Upper lobe of left lung (tissue), 6 donors: ENCODE measurements around the gene MEIS1. TPM values are rescaled to one million over a fixed set of nuclear protein-coding genes. Genes with fewer than 3 reads are reported as not detected.

Source experiments
- ATAC-seq, 2 donors: fragments of 200-7000 bp; cut with Tn5 transposase; one replicate each; pipeline ENCODE4 v1.9.1; 2022; ENCODE audit warnings: mild to moderate bottlenecking in 2 of 2, moderate library complexity in 2 of 2; ENCODE audit not compliant: low FRiP score in 2 of 2
- DNase-seq, 2 donors: peaks; one replicate each; pipeline ENCODE4 v3.0.0-alpha.2; 2019 to 2020
- H3K27ac ChIP-seq, 4 donors: fragments of 200-600 bp; sonication (generic); one replicate each; pipeline ENCODE4 v1.5.1; 2016 to 2019
- H3K27me3 ChIP-seq, 4 donors: fragments of 200-600 bp; sonication (generic); one replicate each; pipeline ENCODE4 v1.5.1; 2017 to 2019
- H3K36me3 ChIP-seq, 4 donors: fragments of 200-600 bp; sonication (generic); one replicate each; pipeline ENCODE4 v1.5.1; 2016 to 2019
- H3K4me1 ChIP-seq, 4 donors: fragments of 200-600 bp; sonication (generic); one replicate each; pipeline ENCODE4 v1.5.1; 2018 to 2019
- H3K4me3 ChIP-seq, 4 donors: fragments of 200-600 bp; sonication (generic); one replicate each; pipeline ENCODE4 v1.5.1; 2017 to 2019; ENCODE audit warnings: mild to moderate bottlenecking in 2 of 4, moderate library complexity in 1 of 4
- H3K9me3 ChIP-seq, 4 donors: fragments of 200-600 bp; sonication (generic); one replicate each; pipeline ENCODE4 v1.5.1; 2018 to 2019
- EP300 ChIP-seq, 4 donors: sonication (generic); formaldehyde crosslinking; IDR thresholded peaks; one replicate each; pipeline ENCODE4 v1.5.1; 2017; ENCODE audit warnings: antibody characterized with exemption in 4 of 4, control low read depth in 2 of 4
- POLR2A ChIP-seq, 4 donors: fragments of 450-650 bp; IDR thresholded peaks; one replicate each; pipeline ENCODE4 v1.5.1; 2016 to 2017; ENCODE audit warnings: antibody characterized with exemption in 4 of 4, mild to moderate bottlenecking in 2 of 4
- POLR2AphosphoS5 ChIP-seq, 2 donors: sonication (generic); formaldehyde crosslinking; IDR thresholded peaks; one replicate each; pipeline ENCODE4 v1.5.1; 2017; ENCODE audit warnings: antibody characterized with exemption in 2 of 2
- WGBS, 2 donors: methylation state at CpG; one replicate each; pipeline ENCODE4 v1.1.5; 2017 to 2018; 5-methylcytosine and 5-hydroxymethylcytosine counted together
- total RNA-seq, 6 donors: library from RNA; depleted of rRNA in 4 of 6; stranded (reverse); fragments of >200 nt in 4 of 6; gene quantifications; one replicate each; pipeline versions ENCODE4 v1.1.0 to v1.2.1, GENCODE V29; 2016 to 2021
- TF ChIP-seq, protein P1 (sequence below), 6 experiments: fragments of 450-650 bp in 4 of 6; fragments of 200-600 bp in 2 of 6; sonication (generic) in 2 of 6; IDR thresholded peaks; one replicate each; pipeline ENCODE4 v1.5.1; 2016 to 2019; ENCODE audit warnings: antibody characterized with exemption in 6 of 6
- donor health status: DM: no; HTN: no; CAD: no; lungs with moderate emphysema.
- donor health status: DM: no; HTN: yes; CAD: no; lungs with severe emphysema.

MEIS1 gene
- total RNA-seq, 6 donors from 2014 or later: 23.1 to 43.9 (median 30.0) TPM

DNA sequence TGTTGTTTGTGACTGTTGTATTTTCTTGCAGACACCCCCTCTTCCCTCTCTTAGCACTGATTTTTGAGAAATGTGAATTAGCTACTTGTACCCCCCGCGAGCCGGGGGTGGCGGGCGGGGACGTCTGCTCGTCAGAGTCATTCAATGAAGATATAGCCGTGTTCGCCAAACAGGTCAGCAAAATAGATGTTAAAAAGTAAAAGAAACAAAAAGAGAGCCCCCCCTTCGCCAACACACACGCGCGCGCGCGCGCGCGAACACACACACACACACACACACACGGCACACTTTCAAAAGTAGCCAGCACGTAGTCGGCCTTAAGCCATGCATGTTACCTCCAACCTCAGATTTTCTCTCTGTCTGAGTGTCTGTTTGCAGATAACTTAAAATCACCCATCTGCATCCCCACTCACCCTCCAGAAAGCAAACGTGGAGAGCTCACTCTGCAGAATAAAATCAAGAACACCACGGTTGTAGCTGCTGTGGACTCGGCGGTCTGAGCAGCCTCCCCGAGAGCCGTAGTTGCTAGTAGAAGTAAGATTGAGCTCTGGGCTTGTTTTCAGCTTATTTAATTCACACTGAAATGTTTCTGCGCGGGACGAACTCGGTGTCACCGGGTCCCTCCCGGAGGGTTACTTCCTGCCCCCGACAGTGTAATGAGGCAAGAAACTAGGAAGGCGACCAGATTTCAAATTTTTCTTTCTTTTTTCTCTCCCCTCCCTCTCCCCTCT, 5.1 kb downstream of the MEIS1 start:
- no peak for TF ChIP-seq EP300 (IDR thresholded peaks at IDR 0.05)
- TF ChIP-seq, protein P1, sequence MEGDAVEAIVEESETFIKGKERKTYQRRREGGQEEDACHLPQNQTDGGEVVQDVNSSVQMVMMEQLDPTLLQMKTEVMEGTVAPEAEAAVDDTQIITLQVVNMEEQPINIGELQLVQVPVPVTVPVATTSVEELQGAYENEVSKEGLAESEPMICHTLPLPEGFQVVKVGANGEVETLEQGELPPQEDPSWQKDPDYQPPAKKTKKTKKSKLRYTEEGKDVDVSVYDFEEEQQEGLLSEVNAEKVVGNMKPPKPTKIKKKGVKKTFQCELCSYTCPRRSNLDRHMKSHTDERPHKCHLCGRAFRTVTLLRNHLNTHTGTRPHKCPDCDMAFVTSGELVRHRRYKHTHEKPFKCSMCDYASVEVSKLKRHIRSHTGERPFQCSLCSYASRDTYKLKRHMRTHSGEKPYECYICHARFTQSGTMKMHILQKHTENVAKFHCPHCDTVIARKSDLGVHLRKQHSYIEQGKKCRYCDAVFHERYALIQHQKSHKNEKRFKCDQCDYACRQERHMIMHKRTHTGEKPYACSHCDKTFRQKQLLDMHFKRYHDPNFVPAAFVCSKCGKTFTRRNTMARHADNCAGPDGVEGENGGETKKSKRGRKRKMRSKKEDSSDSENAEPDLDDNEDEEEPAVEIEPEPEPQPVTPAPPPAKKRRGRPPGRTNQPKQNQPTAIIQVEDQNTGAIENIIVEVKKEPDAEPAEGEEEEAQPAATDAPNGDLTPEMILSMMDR (IDR thresholded peaks at IDR 0.05): no peak
- no peak for TF ChIP-seq POLR2AphosphoS5 (IDR thresholded peaks at IDR 0.05)
- TF ChIP-seq POLR2A (IDR thresholded peaks at IDR 0.05): no peak
- WGBS, 2 donors: 9 to 20% methylated on average over 32 to 36 of the region's 36 CpGs
- Histone ChIP-seq H3K9me3 (no peaks in the 10 kb centered on the region), H3K4me3 (peak overlapping the region; percentile 44 to 61 (median 59)), H3K27ac (peak overlapping the region; percentile 74 to 97 (median 94)), H3K36me3 (peaks cover 0 to 29% (median 5%) of the 10 kb centered on the region in 4 donors), H3K27me3 (peaks cover 0 to 8% (median 0%) of the 10 kb centered on the region in 4 donors), H3K4me1 (peaks cover 0 to 9% (median 2%) of the 10 kb centered on the region in 4 donors)
- ATAC-seq: no peak
- peak in 1 of 2 donors; percentile 66 for DNase-seq

DNA sequence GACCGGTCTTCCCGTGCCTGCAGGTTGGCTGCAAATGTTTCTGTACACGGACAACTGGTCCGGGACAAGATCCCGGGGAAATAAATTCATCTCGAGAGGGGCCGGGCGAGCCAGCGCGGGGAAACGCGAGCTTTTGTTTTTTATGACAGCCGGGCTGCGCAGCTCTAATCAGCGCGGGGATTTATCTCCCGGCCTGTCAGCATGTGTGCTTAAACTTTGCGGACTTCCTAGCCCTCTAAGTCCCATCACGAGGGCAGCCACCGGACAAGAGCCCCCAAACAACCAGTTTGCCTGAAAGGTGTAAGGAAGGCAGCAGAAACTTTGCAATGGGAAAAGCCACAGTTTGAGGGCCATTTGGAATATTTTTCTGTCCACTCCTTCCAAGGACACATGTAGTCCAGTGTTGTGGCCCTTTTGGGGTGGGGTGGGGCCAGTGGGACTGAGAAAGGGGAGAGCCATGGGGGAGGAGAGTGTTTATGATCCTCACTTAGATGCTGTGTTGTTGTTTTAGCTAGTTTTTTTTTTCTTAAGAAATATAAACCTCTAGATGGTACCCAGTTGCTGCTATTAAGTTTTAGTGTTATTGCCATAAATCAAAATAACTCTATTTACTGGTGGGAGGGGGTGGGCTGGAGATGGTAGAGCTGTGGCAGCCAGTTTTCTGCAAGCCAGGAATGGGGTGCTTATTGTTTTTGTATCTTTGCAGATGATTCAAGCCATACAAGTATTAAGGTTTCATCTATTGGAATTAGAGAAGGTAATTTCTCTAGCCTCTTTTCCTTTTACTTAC, 6.0 kb downstream of the MEIS1 start:
- H3K36me3 ChIP-seq: peaks cover 0 to 29% (median 5%) of the 10 kb centered on the region in 4 donors
- 4 to 10% methylated on average over 19 to 20 of the region's 20 CpGs for WGBS, 2 donors
- TF ChIP-seq EP300 (IDR thresholded peaks at IDR 0.05) (no peak), POLR2AphosphoS5 (IDR thresholded peaks at IDR 0.05) (no peak), POLR2A (IDR thresholded peaks at IDR 0.05) (no peak)
- TF ChIP-seq, protein P1 (IDR thresholded peaks at IDR 0.05): no peak
- H3K9me3 ChIP-seq: no peaks in the 10 kb centered on the region
- H3K27ac ChIP-seq: peak overlapping the region; percentile 74 to 97 (median 94)
- peak overlapping the region; percentile 44 to 61 (median 59) for H3K4me3 ChIP-seq
- no peak for ATAC-seq
- H3K27me3 ChIP-seq: peaks cover 0 to 8% (median 2%) of the 10 kb centered on the region in 4 donors
- peak in 1 of 2 donors; percentile 46 for DNase-seq
- peaks cover 0 to 17% (median 4%) of the 10 kb centered on the region in 4 donors for H3K4me1 ChIP-seq

DNA sequence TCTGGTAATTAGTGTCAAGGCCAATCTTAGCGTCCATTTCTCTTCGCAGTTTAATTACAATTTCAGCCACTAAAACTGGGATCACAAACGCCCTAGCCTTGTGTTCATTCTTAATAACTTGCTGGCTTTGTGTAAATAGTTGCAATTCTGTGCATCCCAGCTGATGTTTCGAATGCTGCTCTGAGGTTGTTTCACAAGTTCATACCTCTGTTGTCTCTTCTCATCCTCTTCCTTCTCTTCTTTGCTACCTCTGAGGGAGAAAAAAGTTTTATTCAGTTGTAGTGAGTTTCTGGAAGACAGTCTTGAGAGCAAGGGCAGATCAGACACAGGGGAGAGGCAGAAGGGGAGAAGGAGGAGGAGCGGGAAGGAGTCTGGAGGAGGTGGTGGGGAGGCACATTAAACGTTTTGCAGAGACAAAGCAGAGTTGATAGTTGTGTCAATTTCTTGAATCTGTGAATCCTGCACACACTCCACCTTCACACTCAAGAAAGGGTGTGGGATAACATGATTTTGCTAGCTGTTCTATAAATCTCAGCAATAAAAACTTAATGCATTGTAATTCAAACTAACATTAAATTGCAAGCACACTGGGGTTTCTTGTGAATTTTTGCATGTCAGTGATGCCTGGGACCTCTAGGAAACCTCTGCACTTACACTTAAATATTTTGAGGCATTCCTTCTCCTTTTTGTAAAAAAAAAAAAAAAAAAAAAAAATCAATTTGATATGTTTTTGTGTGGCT, 6.8 kb downstream of the MEIS1 start:
- ATAC-seq: no peak
- Histone ChIP-seq H3K27me3 (peaks cover 0 to 12% (median 5%) of the 10 kb centered on the region in 4 donors), H3K36me3 (peaks cover 0 to 29% (median 5%) of the 10 kb centered on the region in 4 donors)

More for the DNA sequence above, 6.8 kb downstream of the MEIS1 start:
- no peak for DNase-seq
- WGBS, 2 donors: 41 to 45% methylated on average over 6 of the region's 6 CpGs
- TF ChIP-seq POLR2A (IDR thresholded peaks at IDR 0.05): no peak
- TF ChIP-seq, protein P1 (IDR thresholded peaks at IDR 0.05): no peak
- no peak for TF ChIP-seq EP300 (IDR thresholded peaks at IDR 0.05)
- TF ChIP-seq POLR2AphosphoS5 (IDR thresholded peaks at IDR 0.05): no peak
- peak overlapping the region in 3 of 4 donors; percentile 1 to 61 (median 57) for H3K4me3 ChIP-seq
- peaks cover 0 to 22% (median 4%) of the 10 kb centered on the region in 4 donors for H3K4me1 ChIP-seq
- peak overlapping the region; percentile 74 to 97 (median 94) for H3K27ac ChIP-seq
- H3K9me3 ChIP-seq: no peaks in the 10 kb centered on the region
